HT-29 (cell line): ENCODE measurements around the gene ATP8B1. TPM values are rescaled to one million over a fixed set of nuclear protein-coding genes. Genes with fewer than 3 reads are reported as not detected.
"Not testable (repeated sequence)": the region's sequence is repeated elsewhere in the genome, so short reads cannot be mapped to it uniquely, and the experiment has no call there.

Experiments
- DNase-seq: peaks from one replicate; pipeline ENCODE4 v3.0.0-alpha.2; 2015; ENCODE audit warnings: low spot score
- total RNA-seq: library from RNA; depleted of rRNA; stranded (reverse); fragments of >200 nt; shearing (Covaris generic); gene quantifications from 2 replicates; pipeline ENCODE4 v1.2.3, GENCODE V29; 2014

The ATP8B1 gene
- total RNA-seq, 1 experiment from 2014 or later, result 25.8 TPM

DNA sequence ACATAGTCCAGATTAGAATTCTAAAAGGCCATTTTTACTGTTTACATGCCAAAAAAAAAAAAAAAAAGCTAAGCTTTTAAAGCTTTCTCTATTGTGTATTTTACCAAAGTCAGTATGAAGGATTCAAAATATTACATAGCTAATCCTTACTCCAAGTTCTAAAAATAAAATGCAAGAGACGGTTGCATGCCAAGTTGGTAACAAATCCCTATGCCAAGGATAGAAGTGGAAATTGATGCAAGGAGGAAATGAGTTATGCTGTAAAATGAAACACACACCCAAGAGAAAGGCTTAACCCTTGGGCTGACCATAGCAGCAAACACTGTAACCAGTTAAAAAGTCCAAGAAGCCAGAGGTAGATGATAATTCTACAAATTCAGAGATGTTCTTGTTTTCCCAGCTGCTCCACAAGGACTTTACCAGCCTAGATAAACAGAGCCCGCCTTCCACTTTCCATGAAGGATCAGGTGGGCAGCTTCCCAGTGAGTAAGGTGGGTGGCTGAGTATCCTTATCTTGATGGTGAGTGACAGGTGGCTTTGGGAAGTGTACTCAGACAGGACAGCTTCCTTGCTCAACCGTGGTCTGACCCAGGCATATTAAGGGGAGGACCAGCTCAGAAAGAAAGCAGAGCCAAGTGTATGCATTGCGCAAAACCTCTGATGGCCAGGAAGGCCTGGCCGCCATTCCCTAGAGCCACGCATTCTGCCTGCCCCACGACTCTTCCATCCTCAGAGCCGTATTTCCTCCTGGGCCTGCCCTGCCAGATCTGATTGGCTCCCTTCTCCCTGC is 34.4 kb downstream of the ATP8B1 start:
- DNase-seq, result peak; percentile 25

DNA sequence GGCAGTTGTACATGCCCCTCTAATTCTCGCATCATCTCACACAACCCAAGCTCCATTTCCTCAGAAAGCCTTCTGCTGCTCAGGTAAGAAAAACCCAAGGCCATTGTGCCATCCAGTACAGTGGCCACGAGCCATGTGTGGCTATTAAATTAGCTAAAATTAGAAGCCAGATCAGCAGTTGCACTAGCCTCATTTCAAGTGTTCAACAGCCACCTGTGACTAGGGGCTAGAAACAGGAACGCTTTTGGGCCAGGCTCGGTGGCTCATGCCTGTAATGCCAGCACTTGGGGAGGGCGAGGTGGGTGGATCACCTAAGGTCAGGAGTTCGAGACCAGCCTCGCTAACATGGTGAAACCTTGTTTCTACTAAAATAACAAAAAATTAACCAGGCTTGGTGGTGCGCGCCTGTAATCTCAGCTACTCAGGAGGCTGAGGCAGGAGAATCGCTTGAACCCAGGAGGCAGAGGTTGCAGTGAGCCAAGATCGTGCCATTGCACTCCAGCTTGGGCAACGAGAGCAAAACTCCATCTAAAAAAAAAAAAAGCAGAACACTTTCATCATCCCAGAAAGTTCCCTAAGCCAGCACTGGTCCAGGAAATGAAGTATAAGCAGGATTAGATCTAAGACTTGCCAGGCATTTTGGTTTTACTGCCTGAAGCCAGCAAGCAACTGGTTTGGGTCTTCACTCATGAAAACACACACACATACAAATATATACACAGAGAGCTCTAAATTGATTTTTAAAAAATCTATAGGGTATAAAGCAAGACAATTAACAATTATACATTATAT is 35.7 kb downstream of the ATP8B1 start:
- no peak for DNase-seq

DNA sequence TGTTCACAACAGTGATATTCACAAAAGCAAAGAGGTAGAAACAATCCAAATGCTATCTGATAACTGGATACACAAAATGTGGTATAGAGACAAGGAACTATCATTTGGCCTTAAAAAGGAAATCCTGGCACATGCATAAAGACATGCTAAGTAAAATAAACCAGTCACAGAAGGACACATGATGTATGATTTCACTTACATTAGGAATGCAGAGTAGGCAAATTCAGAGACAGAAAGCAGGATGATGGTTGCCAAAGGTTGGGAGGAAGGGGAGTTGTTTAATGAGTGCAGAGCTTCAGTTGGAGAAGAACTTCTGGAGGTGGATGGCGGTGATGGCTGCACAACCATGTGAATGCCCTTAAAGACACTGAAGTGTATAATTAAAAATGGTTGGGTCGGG is 38.1 kb downstream of the ATP8B1 start:
- DNase-seq, result no peak

DNA sequence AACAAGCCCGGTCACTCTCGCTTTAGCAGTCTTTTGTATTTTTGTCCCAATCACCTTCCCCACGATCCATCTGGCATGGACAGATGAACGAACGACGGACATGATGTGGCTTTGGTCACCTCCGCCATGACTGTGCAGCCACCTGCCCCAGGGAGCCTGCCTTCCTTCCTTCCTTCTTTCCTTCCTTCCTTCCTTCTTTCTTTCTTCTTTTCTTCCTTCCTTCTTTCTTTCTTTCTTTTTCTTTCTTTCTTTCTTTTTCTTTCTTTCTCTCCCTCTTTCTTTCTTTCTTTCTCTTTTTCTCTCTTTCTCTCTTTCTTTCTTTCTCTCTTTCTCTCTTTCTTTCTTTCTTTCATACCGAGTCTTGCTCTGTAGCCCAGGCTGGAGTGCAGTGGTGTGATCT is 39.0 kb downstream of the ATP8B1 start:
- DNase-seq, result no peak

DNA sequence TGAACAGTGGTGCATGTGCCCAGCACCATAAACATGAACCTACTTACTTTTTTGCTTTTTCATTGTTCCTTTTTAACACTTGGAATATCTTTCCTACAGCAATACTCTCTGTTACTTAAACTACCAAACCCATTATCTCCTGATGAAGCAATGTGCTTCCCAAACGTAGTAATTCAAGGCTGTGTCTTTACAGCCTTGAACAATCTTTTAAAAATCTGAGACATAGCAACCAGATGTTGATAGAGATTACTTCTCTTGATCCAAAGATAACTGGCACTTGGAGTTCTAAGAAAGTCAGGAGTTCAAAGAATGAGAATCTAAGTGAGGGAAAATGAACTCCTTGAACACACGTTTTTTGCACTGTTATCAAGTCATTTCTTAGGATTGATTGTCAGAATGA is 40.4 kb downstream of the ATP8B1 start:
- no peak for DNase-seq

GRCh38 chr18:57759650-57760049 is 43.5 kb downstream of the ATP8B1 start:
- no peak for DNase-seq

DNA sequence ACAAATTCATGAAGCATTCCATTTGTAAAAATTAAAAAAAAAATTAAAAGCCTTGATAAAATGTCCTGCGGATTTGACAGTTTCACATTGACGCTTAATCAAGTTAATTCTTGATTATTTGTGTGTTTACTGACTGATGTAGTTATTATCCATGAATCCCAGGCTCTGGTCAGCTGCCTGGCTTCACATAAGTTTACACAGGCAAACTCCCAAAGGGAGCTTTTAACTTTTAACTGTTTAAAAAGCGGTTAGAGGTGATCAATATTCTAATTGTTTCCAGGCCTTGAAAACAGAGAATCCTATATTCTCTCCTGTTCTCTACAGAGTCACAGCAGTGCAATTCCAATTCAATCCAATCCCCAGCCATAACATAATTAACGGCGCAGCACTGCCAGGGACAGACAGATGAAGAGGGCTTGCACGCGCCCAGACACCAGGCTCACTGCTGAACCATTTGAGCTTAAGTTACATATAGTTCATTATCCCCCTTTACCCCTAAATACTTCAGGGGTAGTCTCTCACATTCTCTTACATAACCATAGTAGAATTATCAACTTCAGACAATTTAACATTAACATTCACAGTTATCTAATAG is 47.5 kb downstream of the ATP8B1 start:
- DNase-seq, result no peak

GRCh38 chr18:57754577-57755338 is 48.4 kb downstream of the ATP8B1 start:
- DNase-seq, result no peak

DNA sequence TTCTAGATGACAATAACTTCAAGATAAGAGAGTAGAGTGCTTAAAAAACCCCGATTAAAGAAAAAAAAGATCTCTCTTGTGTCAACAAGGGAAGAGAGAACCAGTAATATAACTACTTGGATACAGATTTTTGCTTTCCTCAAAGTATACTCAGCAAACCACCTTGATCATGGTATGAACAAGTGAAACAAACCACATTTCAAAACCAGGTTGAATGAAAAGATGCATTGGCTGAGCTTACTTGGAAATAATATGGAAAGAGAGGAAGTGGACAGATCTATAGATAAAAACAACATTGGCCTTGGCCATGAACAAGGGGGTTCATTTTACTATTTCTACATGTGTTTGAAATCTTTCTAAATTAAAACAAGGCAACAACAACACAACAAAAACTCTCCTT is 50.1 kb downstream of the ATP8B1 start:
- no peak for DNase-seq

DNA sequence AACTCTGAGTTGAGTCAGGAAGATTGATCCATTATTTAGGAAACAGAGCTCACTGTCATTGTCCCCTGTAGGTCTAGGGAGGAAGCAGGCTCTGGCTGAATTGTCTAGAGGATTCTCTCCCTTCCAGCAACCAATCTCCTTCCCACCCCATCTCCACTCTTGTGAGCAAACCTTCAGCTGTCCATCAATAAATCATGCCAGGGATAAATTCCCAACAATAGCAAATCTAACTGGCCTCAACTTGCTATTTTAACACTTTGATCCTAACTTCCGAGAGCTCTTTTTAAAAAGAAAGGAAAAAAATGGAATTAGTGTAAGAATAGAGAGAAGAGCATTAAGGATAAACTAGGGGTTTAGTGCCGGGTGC is 53.5 kb downstream of the ATP8B1 start:
- no peak for DNase-seq

DNA sequence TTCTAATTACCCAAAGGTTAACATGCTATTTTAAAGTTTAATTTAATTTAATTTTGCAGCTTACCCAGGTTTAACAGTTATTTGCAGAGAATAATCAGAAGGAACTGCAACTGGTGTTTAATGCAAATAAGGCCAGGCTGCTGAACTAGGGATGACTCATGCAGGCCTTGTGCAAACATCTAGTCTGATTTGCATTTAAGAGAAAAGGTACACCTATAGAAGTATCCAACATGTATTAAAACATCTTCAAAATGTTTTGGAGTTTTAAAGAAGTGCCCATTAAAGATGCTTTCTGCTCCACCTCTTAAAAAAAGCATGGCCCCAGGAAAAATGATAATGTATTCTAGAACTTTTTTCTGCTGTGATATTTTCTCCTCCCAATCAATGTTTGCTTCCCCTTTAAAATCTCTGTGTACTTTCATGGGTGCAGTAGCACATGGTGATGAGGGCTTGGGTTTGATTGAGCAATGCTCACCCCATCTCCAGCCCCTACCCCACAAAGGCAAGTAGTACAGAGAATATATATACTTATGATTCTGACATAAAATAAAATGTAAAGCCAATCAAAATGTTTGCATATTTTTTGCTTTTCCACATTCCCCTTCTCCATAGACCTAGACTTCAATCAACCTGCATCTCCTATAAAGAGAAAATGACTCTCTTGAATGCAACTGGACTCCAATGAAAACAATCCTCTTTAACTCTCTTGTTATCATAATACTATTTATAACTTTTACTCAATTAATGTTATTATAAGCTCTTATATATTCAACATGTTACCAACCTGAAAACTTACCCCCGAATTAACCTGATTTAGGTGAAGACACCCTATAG is 54.1 kb downstream of the ATP8B1 start:
- DNase-seq, result peak; percentile 73

- no peak for DNase-seq
Measured at GRCh38 chr18:57747809-57748680, 55.1 kb downstream of the ATP8B1 start.

DNA sequence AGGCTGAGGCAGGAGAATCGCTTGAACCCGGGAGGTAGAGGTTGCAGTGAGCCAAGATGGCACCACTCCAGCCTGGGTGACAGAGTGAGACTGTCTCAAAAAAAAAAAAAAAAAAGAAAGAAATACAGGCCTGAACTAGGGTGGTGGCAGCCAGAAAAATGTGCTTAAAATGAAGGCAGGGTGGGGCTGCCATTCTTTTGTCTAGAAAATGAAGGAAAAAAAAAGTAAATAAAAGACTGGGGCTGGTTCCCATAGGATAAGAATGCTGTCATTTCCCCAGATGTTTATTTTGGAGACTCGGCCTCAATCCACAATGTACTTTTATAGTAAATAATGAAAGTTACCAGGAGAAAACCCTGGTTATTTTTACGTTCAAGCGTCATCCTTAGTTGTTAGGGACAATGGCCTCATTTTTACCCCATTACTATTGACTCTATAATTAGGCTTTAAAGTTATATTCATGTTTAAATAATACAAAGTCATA is 58.9 kb downstream of the ATP8B1 start:
- no peak for DNase-seq

- no peak for DNase-seq
Measured at GRCh38 chr18:57743008-57743407, 60.1 kb downstream of the ATP8B1 start.

DNA sequence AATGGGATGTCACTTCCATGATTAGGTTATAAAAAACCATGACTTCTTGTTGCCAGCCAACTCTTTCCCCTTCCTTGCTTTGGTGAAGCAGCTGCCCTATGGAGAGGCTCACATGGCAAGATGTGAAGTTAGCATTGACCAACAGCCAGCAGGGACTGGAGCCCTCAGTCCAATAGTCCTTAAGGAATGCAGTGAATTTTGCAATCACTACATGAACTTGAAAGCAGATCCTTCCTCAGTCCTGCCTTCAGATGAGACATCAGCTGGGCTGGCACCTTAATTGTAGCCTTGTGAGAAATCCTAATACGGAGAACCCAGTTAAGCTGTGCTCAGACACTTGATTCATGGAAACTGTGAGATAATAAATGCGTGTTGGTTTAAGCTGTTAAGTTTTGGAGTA is 61.8 kb downstream of the ATP8B1 start:
- DNase-seq, result no peak

GRCh38 chr18:57738078-57738477 is 65.0 kb downstream of the ATP8B1 start:
- DNase-seq, result peak; percentile 60

- peak; percentile 76 for DNase-seq
Measured at GRCh38 chr18:57737400-57738060, 65.6 kb downstream of the ATP8B1 start.

GRCh38 chr18:57735042-57735441 is 68.1 kb downstream of the ATP8B1 start:
- not testable (repeated sequence) for DNase-seq

- no peak for DNase-seq
Measured at GRCh38 chr18:57733861-57734260, 69.3 kb downstream of the ATP8B1 start.
